Renal cortical epithelial cell (primary cell): ENCODE measurements around the gene LYPD6B. TPM values are rescaled to one million over a fixed set of nuclear protein-coding genes. Genes with fewer than 3 reads are reported as not detected.

Experiments used
- DNase-seq: peaks from one replicate; pipeline ENCODE4 v3.0.0-alpha.2; 2011; ENCODE audit warnings: low read depth
- total RNA-seq: library from RNA; depleted of rRNA; stranded (reverse); fragments of >200 nt; gene quantifications from 2 replicates; pipeline ENCODE4 v1.2.3, GENCODE V29; 2014

Gene LYPD6B, protein sequence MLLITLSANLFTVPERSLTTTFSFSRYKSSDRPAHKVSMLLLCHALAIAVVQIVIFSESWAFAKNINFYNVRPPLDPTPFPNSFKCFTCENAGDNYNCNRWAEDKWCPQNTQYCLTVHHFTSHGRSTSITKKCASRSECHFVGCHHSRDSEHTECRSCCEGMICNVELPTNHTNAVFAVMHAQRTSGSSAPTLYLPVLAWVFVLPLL
- total RNA-seq = 0.15 and 0.17 TPM in 2 replicates

DNA sequence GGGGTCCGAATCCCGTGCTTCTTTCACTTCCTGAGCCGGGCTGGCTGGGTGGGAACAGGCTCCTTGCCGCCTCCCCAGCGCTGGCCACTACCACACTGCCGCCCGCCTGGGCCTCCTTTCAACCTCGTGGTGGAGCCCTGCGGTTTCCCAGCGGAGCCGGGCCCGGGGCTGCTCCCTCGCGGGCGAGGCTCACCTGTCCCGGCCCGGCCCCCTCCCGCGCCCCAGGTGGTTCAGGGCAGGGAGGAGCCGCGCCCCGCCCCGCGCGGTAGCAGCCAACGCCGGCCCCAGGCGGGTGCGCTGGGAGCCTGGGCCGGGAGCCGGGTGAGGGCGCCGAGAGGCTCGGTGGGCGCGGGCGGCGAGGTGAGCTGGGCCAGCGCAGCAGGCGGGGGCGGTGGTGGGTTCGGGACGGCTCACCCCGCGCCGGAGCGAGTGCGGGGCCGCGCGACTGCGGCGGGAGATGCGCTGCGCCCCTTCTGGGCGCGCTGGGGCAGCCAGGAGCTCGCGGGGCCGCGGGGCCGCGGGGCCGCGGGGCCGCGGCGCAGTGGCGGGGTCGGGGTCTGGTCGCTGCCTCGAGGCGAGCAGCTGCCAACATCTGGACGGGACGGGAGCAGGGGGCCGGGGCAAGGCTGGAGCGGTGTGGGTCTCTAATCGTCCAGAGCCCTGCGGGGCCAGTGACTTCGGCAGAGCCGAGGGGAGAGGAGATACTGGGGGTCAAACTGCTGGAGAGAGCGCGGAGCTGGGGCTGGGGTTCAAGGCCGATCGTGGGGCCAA is at the start of gene LYPD6B:
LYPD6B (plus strand) TSS at position 258 of the 771 bp plus-strand sequence. CDS start 92,250 bp downstream, outside the sequence.
- DNase-seq = no peak

DNA sequence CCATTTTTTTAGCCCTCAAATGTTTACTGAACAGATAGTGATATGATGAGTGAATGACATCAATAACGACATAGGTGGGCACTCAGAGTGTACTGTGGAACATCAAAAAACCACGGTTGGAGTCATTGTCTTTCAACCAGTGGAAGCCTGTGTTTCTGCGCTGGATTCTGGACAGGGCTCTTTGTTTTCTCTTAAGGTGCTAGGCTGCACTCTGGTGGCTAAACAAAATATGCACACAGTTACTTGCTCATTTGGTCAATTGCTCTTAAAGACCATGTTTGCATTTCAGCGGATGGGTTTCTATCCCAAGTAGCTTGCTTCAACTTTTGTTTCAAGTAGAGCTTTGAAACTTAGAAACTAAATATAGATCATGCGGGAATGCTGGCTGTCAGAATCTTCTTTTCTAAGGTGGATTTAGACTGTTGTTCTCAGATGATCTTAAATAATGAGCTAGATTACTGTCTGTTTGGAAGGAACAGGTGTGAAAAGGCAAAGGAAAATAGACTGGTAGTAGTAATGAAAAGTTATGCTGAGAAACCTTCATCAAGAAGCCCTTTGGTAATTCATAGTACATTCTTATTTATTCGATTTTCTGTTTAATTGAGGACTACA is 48.5 kb upstream of the LYPD6B start:
- peak; percentile 84 for DNase-seq

DNA sequence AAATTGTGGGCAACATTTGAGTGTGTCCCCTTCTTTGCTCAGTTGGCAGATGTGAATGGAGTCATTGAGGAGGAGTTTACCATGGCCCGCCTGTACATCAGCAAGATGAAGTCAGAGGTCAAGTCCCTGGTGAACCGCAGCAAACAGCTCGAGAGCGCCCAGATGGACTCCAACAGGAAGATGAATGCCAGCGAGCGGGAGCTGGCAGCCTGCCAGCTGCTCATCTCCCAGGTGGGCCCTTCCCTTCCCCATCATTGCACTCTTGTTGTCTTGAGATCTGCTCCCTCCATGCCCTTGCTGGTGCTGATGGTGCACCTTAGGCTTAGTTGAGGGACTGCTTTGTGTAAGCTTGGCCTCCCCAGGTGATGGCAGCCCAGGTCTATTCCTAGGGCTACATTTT is 47.5 kb upstream of the LYPD6B start:
- no peak for DNase-seq

DNA sequence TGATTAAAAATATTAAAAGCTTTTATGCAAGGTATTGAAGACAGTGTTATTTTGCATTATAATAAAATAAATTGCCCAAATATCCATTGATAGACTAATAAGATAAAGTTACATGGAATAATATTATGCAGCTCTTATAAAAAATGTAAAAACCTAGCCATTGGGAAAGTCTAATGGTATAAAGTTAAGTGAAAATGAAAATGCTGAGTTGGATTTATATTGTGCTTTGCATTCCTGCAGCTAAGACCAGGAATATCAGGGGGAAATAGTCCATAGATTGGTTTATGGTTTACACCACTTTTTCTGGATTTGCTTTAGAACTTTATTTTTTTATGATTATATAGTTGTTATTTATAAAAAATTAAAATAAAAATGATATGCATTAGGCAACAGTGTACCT is 46.1 kb upstream of the LYPD6B start:
- DNase-seq = no peak

DNA sequence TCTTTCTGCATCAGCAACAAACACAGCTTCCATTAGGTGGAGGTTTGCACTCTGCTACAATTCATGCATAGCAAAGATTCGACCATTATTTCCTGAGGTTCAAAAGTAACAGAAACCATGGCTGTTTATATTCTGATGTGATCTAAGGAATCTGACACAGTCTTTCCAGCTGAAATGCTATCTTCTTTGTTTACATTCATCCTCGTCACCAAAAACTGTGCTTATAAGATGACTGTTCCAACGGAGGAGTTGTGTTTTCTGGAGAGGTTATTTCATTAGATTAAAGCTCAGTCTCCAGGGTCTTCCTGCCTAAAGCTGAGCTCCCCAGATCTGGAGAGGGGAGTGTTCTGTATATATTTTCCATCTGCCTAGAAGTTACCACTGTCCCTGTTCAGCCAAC is 45.1 kb upstream of the LYPD6B start:
- no peak for DNase-seq

DNA sequence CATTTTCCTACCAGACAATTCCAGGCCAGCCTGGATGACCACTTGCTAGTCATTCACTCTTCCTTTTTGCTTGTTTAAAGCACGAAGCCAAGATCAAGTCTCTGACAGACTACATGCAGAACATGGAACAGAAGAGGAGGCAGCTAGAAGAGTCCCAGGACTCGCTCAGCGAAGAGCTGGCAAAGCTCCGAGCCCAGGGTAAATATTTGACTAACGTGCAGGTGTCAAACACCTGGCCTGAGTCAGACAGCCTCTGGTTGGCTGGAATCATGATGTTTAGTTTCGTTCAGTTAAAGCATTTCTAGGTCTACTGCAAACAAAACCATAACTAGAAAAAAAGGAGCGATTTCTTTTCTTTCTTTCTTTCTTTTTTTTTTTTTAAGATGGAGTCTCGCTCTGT is 44.2 kb upstream of the LYPD6B start:
- no peak for DNase-seq

DNA sequence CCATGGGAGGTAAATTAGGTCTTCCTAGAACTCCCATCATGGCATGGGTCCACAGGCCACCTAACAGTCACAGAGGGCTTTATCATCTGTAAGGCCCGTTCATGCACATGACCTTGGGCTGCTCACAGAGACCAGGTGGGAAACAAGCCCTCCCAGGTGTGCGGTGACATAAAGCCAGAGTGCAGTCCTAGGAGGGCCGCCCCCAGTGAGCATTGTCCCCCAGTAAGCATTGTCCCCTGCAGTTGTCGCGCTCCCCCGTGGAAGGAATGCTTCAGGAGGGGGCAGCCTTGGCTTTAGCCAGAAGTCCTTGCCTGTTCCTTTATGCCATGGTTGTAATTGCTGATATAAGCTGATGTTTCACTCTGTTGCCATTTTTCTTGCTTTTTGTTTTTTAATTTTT is 41.7 kb upstream of the LYPD6B start:
- no peak for DNase-seq

DNA sequence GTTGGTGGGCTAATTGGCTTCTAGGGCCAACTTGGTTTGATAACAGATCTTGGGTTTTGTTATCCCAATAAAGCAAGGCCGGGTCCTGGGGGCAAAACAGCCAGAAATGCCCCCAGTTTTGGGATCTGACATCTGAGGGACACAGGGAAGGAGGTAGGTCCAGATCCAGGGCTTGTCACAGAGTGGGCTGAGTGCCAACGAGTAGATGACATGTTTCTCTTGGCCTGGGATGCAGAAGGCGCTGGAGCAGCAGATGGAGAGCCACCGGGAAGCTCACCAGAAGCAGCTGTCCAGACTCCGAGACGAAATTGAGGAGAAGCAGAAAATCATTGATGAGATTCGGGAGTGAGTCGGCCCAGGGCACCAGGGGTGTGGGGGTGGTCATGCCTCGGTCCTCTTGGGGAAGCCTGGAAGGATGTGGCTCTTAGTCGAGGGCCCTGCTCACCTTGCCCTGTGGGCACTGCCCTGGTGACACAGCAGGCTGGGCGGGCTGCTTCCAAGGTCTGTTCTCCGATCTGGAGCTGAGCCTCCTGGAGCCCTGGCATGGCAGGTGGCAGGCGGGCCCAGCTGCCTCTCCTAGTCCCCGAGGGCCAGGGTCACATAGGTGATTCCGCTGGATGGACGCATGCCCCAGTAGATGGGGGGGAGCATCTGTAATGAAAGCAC is 40.2 kb upstream of the LYPD6B start:
- no peak for DNase-seq

DNA sequence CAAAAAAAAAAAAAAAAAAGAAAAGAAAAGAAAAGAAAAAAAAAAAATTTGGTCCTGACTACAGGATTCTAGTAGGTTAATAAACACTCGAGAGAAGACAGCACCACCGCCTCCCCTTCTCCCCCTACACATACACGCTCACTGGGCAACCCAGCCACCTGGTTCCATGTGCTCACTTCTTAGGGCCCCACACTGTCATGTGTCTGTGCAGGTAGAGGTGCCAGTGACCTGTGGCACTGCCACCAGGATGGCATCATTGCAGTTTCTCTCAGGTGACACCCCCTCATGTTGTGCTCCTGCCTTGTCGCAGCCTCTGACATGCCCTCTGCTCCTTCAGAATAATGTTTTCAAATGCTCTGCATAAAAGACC is 39.7 kb upstream of the LYPD6B start:
- DNase-seq = no peak

DNA sequence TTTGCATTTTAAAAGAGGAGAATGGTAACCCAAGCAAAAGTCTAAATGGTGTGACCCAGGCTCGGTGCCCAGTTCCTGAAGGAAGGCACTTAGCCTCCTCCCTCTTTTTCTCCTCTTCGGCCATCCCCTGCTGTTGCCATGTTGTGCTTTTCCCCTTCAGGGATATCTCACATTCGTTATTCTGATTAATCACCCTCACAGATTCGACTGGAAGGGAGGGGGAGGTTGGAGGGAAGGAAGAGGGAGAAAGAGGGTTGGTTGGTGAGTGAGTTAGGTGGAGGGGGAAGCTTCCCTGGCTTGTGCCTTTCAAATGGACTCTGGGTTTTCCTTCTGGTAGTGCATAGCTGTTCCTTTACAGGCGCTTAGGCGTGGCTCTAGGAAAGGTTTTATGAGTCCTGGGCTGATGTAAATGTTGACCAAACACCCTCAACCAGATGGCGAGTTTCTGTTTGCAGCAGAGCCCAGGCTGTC is 39.0 kb upstream of the LYPD6B start:
- no peak for DNase-seq

DNA sequence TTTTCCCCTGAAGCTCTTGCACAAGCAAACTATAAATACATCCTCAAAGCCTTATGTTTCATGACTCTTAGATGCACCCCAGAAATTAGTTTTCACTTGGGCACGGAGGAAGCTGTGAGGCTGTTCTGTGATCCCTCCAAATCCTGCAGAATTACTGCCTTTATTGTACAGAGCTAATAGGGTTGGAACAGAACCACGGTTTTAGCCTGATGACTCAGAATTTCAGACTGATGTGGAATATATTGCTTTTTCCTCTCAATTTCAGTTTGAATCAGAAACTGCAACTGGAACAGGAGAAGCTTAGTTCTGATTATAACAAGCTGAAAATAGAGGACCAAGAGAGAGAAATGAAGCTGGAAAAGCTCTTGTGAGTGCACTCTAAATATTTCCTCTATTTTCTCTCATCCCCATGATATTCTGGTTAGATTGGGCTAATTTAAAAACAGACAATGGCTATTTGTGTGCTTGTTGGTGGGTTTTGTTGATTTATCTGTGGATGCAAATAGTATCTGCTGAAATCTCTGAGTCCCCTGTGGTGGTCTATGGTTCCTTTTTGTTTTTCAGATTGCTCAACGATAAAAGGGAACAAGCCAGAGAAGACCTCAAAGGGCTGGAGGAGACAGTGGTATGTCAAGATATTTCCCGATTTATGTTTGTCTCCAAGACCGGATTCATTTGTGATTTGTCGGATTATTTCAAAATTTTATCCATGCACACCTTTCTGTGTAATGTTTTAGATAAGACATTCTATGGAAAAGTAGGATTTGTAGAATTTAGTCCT is 38.2 kb upstream of the LYPD6B start:
- DNase-seq = no peak

DNA sequence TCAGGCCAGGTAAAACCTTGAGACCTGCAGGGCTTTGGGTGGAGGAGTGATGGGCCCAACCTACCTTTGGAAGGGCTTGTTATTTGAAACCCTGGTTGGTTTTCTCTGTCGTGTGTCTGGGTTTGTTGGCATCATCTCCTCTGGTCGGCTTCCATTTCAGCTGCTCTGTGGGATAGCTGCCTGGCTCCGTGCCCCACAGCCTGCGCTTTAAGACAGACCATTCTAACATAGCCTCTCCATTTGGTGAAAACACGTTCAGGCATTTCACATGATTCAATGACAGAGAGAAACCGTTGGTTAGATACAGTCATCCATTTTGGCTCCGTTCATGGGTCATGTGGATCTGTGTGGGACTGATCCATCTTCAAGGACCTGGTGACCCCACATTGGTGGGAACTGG is 37.0 kb upstream of the LYPD6B start:
- no peak for DNase-seq

DNA sequence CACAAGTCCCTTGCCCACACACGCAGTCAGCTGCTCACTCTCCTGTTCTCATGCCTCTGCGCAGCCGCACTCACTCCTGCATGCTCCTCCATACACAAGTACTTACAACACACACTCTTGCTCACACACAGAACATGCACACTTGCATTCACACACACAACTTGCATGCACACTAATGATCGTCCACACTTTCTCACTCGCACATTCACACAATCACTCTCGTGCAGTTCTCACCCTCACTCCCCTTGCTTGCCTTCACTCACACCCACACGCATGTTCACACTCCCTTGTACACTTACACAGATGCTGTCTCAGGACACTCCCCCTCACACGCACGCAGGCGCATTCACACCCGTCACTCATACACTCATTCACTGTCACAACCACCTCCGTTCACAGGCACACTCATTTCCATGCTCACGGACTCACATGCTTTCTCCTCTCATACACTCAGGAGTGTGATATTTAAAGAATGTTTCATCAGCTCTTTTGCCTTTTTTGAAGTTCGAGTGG is 36.1 kb upstream of the LYPD6B start:
- no peak for DNase-seq

DNA sequence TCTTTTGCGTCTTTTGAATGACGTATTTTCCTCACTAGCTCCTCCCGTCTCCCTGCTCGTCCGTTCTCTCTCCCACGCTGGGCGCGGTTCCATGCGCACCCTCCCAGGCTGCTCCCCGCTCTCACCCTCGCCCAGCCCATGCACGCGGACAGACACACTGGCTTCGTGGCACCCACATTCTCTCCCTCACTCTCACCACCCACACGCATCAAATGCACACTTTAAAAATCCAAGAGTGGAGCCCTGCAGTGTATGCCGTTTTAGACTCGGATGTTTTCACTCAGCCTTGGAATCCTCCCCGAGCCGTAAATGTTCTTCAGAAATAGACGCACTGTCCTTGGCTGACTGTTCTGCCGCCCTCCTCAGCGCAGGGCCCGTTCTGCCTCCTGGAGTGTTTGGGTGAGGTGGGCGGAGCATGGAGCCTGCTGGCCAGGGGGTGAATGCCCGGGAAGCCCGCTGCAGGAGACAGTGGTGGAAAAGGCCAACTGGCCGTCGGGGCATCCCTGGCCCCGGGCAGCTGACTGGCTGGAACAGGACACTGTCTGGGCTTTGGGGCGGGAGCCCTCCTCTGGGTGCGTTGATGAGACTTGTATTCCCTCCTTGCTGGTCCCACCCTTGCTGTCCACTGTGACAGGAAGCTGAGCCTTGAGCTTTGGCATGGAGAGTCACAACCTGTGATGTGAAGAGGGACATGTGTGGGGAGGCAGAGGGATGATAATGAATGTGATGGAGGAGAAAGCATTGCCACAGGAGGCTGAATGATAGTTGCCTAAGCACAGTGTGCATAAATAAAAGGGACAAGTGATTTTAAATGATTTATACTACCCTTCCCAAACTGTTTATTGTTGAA is 35.4 kb upstream of the LYPD6B start:
- no peak for DNase-seq

DNA sequence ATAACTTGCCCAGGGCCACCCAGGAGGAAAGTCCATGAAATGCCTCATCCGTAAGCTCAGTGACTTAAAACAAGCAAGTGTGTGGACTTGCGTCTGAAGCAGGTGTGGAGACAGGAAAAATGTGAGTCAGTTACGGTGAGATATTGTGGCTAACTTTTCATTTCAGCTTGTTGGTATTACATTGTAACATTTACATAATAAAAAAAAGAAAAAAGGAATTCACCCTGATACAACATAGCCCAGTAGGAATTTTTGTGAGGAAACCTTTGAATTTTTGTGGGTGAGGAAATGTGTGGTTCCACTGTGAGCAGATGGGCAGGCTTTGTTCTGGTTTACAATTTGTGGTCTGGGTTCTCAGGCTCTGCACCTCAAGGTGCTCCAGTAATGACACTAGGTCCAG is 33.7 kb upstream of the LYPD6B start:
- DNase-seq = peak; percentile 61

DNA sequence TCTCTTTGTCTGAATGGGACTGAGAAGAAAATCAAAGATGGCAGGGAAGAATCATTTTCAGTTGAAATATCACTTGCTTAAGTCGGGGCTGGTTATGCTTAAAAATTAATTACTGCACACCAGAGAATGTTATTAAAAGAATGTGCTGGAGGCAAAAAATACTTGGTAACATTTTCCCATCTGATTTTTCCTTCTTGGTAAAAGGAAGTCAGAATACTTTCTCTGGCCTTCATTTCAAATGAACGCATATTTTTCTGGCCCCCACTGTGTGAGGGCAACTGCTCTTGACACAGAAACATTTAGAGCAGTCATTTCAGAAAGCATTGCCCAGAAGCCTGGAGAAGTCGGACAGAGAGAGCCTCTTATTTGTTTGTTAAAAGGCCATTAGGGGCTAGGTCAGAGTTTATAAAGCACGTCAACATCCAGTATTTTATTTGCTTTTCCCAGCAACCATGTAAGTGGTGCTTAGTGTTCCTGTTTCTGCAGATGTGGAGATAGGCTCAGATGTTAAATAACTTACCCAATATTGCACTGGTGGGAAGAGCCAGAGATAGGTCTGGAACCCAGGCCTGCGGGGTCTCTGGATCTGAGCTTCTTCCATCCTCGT is 32.9 kb upstream of the LYPD6B start:
- peak; percentile 45 for DNase-seq

DNA sequence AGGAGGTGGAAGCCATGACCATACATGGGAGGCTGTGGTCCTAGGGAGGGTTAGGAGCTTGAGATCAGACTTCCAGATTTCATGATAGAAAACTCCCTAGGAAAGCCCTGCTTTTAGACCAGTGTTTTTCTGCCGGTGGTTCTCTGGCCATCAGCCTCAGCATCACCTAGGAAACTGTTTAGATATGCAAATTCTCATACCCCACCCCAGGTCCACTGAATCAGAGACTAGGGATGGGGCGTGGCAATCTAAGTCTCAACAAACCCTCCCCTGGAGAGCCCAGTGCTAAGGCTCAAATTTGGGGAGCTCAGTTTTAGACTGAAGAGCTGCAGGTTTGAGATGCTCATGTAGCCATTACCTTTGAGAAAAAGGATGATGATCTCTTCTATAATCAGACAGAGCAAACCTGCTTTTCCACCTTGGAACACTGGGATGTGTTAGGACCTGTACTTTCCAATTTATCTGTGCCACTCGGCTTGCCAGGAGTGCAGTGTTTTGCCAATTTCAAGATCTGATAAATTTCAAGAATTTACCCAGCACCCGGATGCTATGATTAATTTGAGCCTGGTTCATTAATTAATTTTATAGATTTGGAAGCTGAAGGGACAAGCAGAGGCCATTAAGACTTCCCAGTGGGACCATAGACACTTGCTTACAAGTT is 31.5 kb upstream of the LYPD6B start:
- DNase-seq = no peak

DNA sequence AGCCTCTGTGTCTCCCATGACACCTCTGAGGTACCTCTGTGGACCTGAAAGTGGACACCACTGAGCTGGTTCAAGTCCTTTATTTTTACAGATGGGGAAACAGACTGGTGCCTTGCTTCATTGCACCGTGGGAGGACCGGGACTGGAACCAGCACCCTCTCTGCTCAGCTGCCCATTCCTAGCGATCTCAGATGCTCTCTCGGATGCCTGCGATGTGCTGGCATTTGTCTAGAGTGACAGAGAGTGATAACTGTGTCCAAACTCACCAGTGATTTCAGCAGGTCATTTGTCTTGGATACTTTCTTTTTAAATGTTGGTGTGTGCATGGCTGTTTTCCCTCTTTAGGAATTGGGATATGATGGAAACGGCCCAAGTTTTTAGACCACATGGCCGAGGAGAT is 30.1 kb upstream of the LYPD6B start:
- DNase-seq = no peak

DNA sequence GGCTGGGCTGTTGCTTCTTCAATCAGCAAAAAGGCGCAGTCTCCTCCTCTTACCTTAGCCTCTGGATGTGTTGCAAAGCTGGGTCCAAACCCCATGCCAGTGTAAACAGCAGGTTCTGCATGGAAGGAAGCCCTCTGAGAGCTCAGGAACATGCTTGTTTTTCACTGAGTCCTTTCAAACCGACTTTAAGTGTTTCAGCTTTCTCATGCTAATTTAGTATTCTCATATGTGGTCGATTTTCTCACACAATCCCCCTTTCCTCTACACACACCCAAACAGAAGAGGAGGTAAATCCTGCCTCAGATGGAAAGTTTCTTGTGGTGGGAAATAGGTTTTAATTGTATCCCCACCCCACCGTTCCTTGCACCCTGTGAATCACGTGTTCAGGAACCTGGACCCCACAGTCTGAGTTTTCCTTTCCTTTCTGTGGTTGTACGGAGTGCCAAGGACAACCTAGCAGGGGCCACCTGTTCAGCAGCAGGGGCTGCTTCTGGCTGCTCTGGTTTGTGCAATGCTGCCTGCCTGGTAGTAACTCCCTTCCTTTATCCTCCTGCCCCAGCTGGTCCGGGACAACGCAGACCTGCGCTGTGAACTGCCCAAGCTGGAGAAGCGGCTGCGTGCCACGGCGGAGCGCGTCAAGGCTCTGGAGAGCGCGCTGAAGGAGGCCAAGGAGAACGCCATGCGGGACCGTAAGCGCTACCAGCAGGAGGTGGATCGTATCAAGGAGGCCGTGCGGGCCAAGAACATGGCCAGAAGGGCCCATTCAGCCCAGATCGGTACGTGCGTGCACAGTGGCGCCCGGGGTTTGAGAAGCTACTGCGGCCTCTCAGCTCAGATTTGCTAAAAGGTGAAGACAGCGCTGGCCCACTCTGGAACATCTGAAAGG is 28.7 kb upstream of the LYPD6B start:
- no peak for DNase-seq
